Smooth muscle cell (in vitro differentiated cells): ENCODE results near the gene SMAD6. TPM values are rescaled to one million over a fixed set of nuclear protein-coding genes. Genes with fewer than 3 reads are reported as not detected.

Source experiments
- DNase-seq: peaks from one replicate; lab custom pipeline; 2025; ENCODE audit not compliant: unreplicated experiment; lab: John Stamatoyannopoulos, UW
- H2AFZ ChIP-seq: fragments of 200-600 bp; sonication (generic); 2 replicates; pipeline ENCODE4 v1.6.0; 2016; ENCODE audit warnings: antibody characterized with exemption, low read depth, mild to moderate bottlenecking
- H3F3A ChIP-seq: fragments of 200-600 bp; sonication (generic); 2 replicates; pipeline ENCODE4 v1.6.0; 2017; ENCODE audit warnings: antibody characterized with exemption, low read depth
- H3K27ac ChIP-seq: fragments of 200-600 bp; sonication (generic); 2 replicates; pipeline ENCODE4 v1.5.1; 2016; ENCODE audit warnings: low read depth, mild to moderate bottlenecking
- H3K27me3 ChIP-seq: fragments of 200-600 bp; sonication (generic); 2 replicates; pipeline ENCODE4 v1.6.1; 2016; ENCODE audit warnings: low read depth, mild to moderate bottlenecking
- H3K36me3 ChIP-seq: fragments of 200-600 bp; sonication (generic); 2 replicates; pipeline ENCODE4 v1.5.1; 2016; ENCODE audit warnings: low read depth
- H3K4me1 ChIP-seq: fragments of 200-600 bp; sonication (generic); 2 replicates; pipeline ENCODE4 v1.5.1; 2016; ENCODE audit warnings: low read depth
- H3K4me2 ChIP-seq: fragments of 200-600 bp; sonication (generic); 2 replicates; pipeline ENCODE4 v1.6.0; 2016; ENCODE audit warnings: mild to moderate bottlenecking
- H3K4me3 ChIP-seq: fragments of 200-600 bp; sonication (generic); 2 replicates; pipeline ENCODE4 v1.5.1; 2016; ENCODE audit warnings: mild to moderate bottlenecking
- H3K79me2 ChIP-seq: fragments of 200-600 bp; sonication (generic); 2 replicates; pipeline ENCODE4 v1.6.0; 2016; ENCODE audit warnings: low read depth, mild to moderate bottlenecking
- H3K9ac ChIP-seq: fragments of 200-600 bp; sonication (generic); 2 replicates; pipeline ENCODE4 v1.6.0; 2016; ENCODE audit warnings: low read depth
- H3K9me3 ChIP-seq: fragments of 200-600 bp; sonication (generic); replicated peaks from 2 replicates; pipeline ENCODE4 v1.5.1; 2016; ENCODE audit warnings: low read depth
- H4K20me1 ChIP-seq: fragments of 200-600 bp; sonication (generic); 2 replicates; pipeline ENCODE4 v1.6.0; 2016; ENCODE audit warnings: low read depth
- CTCF ChIP-seq: fragments of 200-600 bp; sonication (generic); IDR thresholded peaks from 2 replicates; pipeline ENCODE4 v1.5.1; 2017; ENCODE audit warnings: borderline replicate concordance, mild to moderate bottlenecking, antibody characterized with exemption; ENCODE audit not compliant: insufficient read depth, poor library complexity, severe bottlenecking
- WGBS: methylation state at CpG from one replicate; pipeline ENCODE4 v1.1.7; 2016; ENCODE audit warnings: low lambda C conversion rate; 5-methylcytosine and 5-hydroxymethylcytosine counted together
- polyA plus RNA-seq: library from polyadenylated mRNA; unstranded; fragments of >200 nt; fragmentation: Nextera tagmentation; extraction: Ambion mirVana; gene quantifications from 2 replicates; pipeline ENCODE4 v1.2.1, GENCODE V29; 2016
- total RNA-seq: library from RNA; depleted of rRNA; stranded (reverse); fragments of >200 nt; gene quantifications from 2 replicates; pipeline ENCODE4 v1.2.3, GENCODE V29; 2014

Gene SMAD6
- total and polyA plus RNA-seq, 2 experiments from 2014 or later, result 42.6 to 44.0 TPM

- H3K79me2 ChIP-seq, result peaks cover 79% of the 10 kb centered on the region
- peaks cover 82% of the 10 kb centered on the region for H4K20me1 ChIP-seq
- no peak for DNase-seq
- no peak overlapping the region for H2AFZ ChIP-seq
- H3K4me1 ChIP-seq, result peaks cover 30% of the 10 kb centered on the region
- peaks cover 34% of the 10 kb centered on the region for H3F3A ChIP-seq
- peak overlapping the region; percentile 6 for H3K9ac ChIP-seq
- TF ChIP-seq CTCF, result no peak
- H3K9me3 ChIP-seq, result no peaks in the 10 kb centered on the region
- peak overlapping the region; percentile 99 for H3K4me2 ChIP-seq
- H3K36me3 ChIP-seq, result no peaks in the 10 kb centered on the region
- WGBS, result 52% methylated on average over 6 of the region's 6 CpGs
- H3K4me3 ChIP-seq, result peak overlapping the region; percentile 82
- peak overlapping the region; percentile 56 for H3K27ac ChIP-seq
- H3K27me3 ChIP-seq, result no peaks in the 10 kb centered on the region
Observed at GRCh38 chr15:66705277-66706146, 3.5 kb downstream of the SMAD6 start.

- H3K36me3 ChIP-seq, result no peaks in the 10 kb centered on the region
- H3K4me2 ChIP-seq, result peak overlapping the region; percentile 99
- H3F3A ChIP-seq, result peaks cover 42% of the 10 kb centered on the region
- H3K4me3 ChIP-seq, result peak overlapping the region; percentile 82
- no peaks in the 10 kb centered on the region for H3K27me3 ChIP-seq
- peaks cover 30% of the 10 kb centered on the region for H3K4me1 ChIP-seq
- no peak overlapping the region for H2AFZ ChIP-seq
- H3K27ac ChIP-seq, result peak overlapping the region; percentile 56
- H4K20me1 ChIP-seq, result peaks cover 89% of the 10 kb centered on the region
- 61% methylated on average over 22 of the region's 22 CpGs for WGBS
- H3K9me3 ChIP-seq, result no peaks in the 10 kb centered on the region
- peak; percentile 52 for TF ChIP-seq CTCF
- peak overlapping the region; percentile 40 for H3K9ac ChIP-seq
- no peak for DNase-seq
- peaks cover 86% of the 10 kb centered on the region for H3K79me2 ChIP-seq
Observed at GRCh38 chr15:66706225-66706732, 4.2 kb downstream of the SMAD6 start.

- Histone ChIP-seq H3K4me3 (peak overlapping the region; percentile 82), H3K9ac (peak overlapping the region; percentile 40), H2AFZ (no peak overlapping the region), H3K9me3 (no peaks in the 10 kb centered on the region), H3K79me2 (peaks cover 92% of the 10 kb centered on the region), H3K27ac (peak overlapping the region; percentile 56), H3K4me1 (peaks cover 30% of the 10 kb centered on the region), H3F3A (peaks cover 47% of the 10 kb centered on the region), H4K20me1 (peaks cover 95% of the 10 kb centered on the region), H3K27me3 (no peaks in the 10 kb centered on the region), H3K36me3 (no peaks in the 10 kb centered on the region), H3K4me2 (peak overlapping the region; percentile 99)
- no peak for DNase-seq
- WGBS, result 52% methylated on average over 6 of the region's 6 CpGs
- no peak for TF ChIP-seq CTCF
Observed at GRCh38 chr15:66706840-66707239, 4.8 kb downstream of the SMAD6 start.
